HG02981 (cell line): ENCODE results near the gene SRRM3.
"Not testable (repeated sequence)": the region's sequence is repeated elsewhere in the genome, so short reads cannot be mapped to it uniquely, and the experiment has no call there.

Source experiments
- ATAC-seq: cut with Tn5 transposase; IDR thresholded peaks from one replicate; pipeline ENCODE4 v1.9.1; 2021; ENCODE audit warnings: mild to moderate bottlenecking, moderate library complexity; ENCODE audit not compliant: unreplicated experiment

SRRM3 gene

GRCh38 chr7:76201732-76202665 lies at the start of gene SRRM3:
SRRM3 (plus strand) TSS chr7:76201896; CDS start chr7:76235067, 33,171 bp downstream.
- no peak for ATAC-seq

- ATAC-seq: no peak
Measured at GRCh38 chr7:76151932-76152331, 49.8 kb upstream of the SRRM3 start.

- ATAC-seq: not testable (repeated sequence)
Measured at GRCh38 chr7:76153571-76154230, 48.0 kb upstream of the SRRM3 start.

GRCh38 chr7:76155938-76156337 lies 45.8 kb upstream of the SRRM3 start:
- ATAC-seq: no peak

- not testable (repeated sequence) for ATAC-seq
Measured at GRCh38 chr7:76156992-76157685, 44.6 kb upstream of the SRRM3 start.

GRCh38 chr7:76158416-76158815 lies 43.3 kb upstream of the SRRM3 start:
- ATAC-seq: not testable (repeated sequence)

GRCh38 chr7:76162416-76163170 lies 39.1 kb upstream of the SRRM3 start:
- ATAC-seq: not testable (repeated sequence)

GRCh38 chr7:76163812-76164211 lies 37.9 kb upstream of the SRRM3 start:
- ATAC-seq: not testable (repeated sequence)

GRCh38 chr7:76165106-76165972 lies 36.4 kb upstream of the SRRM3 start:
- ATAC-seq: no peak

- ATAC-seq: no peak
Measured at GRCh38 chr7:76165973-76166403, 35.7 kb upstream of the SRRM3 start.

GRCh38 chr7:76166404-76167255 lies 35.1 kb upstream of the SRRM3 start:
- ATAC-seq: peak; percentile 95

GRCh38 chr7:76173566-76174205 lies 28.0 kb upstream of the SRRM3 start:
- no peak for ATAC-seq

GRCh38 chr7:76176951-76177350 lies 24.7 kb upstream of the SRRM3 start:
- ATAC-seq: not testable (repeated sequence)

- no peak for ATAC-seq
Measured at GRCh38 chr7:76179686-76180085, 22.0 kb upstream of the SRRM3 start.

- ATAC-seq: no peak
Measured at GRCh38 chr7:76182225-76182960, 19.3 kb upstream of the SRRM3 start.

GRCh38 chr7:76185187-76185896 lies 16.4 kb upstream of the SRRM3 start:
- no peak for ATAC-seq

- ATAC-seq: no peak
Measured at GRCh38 chr7:76187272-76187671, 14.4 kb upstream of the SRRM3 start.
